ENCODE data around the gene COPS9.

DNA sequence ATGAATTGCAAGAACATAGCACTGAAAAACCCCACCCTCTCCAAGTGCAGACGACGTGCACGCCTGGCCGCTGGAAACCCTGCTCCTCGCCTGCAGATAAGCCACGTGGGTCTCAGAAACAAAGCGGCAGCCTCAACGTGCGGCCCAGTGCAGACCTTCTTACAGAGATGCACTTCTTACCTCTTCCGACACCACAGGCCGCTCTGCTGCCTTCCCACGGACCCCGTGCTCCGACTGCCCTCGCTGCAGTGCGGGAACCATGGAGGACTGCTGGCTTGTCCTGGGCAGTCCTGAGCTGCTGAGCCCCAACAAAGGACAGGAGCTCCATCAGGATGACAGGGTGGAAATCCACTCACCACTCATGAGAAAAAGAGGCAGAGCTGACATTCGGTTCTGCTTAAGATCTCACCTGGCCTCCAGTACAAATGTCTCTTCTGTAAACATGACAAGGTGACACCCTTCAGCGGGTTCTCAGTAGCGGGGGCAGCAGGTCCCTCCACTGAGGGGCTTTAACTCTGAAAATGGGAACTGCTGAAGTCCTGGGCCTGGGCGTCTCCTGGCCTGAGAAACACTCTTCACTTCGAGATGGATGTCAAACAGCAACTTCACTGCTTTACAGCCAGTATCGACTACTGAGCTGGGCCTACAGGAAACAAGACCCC is 6.2 kb downstream of the COPS9 start:
- TF ChIP-seq, protein P1, sequence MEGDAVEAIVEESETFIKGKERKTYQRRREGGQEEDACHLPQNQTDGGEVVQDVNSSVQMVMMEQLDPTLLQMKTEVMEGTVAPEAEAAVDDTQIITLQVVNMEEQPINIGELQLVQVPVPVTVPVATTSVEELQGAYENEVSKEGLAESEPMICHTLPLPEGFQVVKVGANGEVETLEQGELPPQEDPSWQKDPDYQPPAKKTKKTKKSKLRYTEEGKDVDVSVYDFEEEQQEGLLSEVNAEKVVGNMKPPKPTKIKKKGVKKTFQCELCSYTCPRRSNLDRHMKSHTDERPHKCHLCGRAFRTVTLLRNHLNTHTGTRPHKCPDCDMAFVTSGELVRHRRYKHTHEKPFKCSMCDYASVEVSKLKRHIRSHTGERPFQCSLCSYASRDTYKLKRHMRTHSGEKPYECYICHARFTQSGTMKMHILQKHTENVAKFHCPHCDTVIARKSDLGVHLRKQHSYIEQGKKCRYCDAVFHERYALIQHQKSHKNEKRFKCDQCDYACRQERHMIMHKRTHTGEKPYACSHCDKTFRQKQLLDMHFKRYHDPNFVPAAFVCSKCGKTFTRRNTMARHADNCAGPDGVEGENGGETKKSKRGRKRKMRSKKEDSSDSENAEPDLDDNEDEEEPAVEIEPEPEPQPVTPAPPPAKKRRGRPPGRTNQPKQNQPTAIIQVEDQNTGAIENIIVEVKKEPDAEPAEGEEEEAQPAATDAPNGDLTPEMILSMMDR (IDR thresholded peaks at IDR 0.05): no peak
- no peak for TF ChIP-seq POLR2A (IDR thresholded peaks at IDR 0.05)

Data from body of pancreas (tissue), 4 donors.